ENCODE measurements around the gene NSMCE3. TPM values are rescaled to one million over a fixed set of nuclear protein-coding genes. Genes with fewer than 3 reads are reported as not detected.

Gene NSMCE3
- total RNA-seq, 1 donor: 9.8 TPM

- H3K4me1 ChIP-seq (ENCODE audit: insufficient read depth, low read length): no peaks in the 10 kb centered on the region
- H3K36me3 ChIP-seq (ENCODE audit: insufficient read depth, low read length): no peaks in the 10 kb centered on the region
- no peaks in the 10 kb centered on the region for H3K79me2 ChIP-seq (ENCODE audit: insufficient read depth, low read length)
- no peak for DNase-seq (ENCODE audit: insufficient read length, low spot score, missing footprints)
- no peaks in the 10 kb centered on the region for H3K27me3 ChIP-seq (ENCODE audit: insufficient read depth, low read length)
- H2AFZ ChIP-seq (ENCODE audit: low read length): no peak overlapping the region
- H3K9me3 ChIP-seq (ENCODE audit: low read depth, low read length): no peaks in the 10 kb centered on the region
- H3K27ac ChIP-seq (ENCODE audit: low read depth, low read length): no peak overlapping the region
- TF ChIP-seq CTCF (IDR thresholded peaks at IDR 0.05; ENCODE audit: extremely low read depth, low read depth, low read length): no peak
- H3K4me2 ChIP-seq (ENCODE audit: insufficient read depth, low read length): no peak overlapping the region
- H4K20me1 ChIP-seq (ENCODE audit: insufficient read depth, low read length): no peaks in the 10 kb centered on the region
- no peak overlapping the region for H3K4me3 ChIP-seq (ENCODE audit: insufficient read depth, low read length)
Measured at GRCh38 chr15:29259233-29259632, 10.4 kb downstream of the NSMCE3 start.

- Histone ChIP-seq H4K20me1 (ENCODE audit: insufficient read depth, low read length) (no peaks in the 10 kb centered on the region), H3K27ac (ENCODE audit: low read depth, low read length) (no peak overlapping the region), H3K4me2 (ENCODE audit: insufficient read depth, low read length) (no peak overlapping the region), H3K36me3 (ENCODE audit: insufficient read depth, low read length) (no peaks in the 10 kb centered on the region), H3K4me1 (ENCODE audit: insufficient read depth, low read length) (no peaks in the 10 kb centered on the region), H3K9me3 (ENCODE audit: low read depth, low read length) (no peaks in the 10 kb centered on the region), H2AFZ (ENCODE audit: low read length) (no peak overlapping the region), H3K27me3 (ENCODE audit: insufficient read depth, low read length) (no peaks in the 10 kb centered on the region), H3K79me2 (ENCODE audit: insufficient read depth, low read length) (no peaks in the 10 kb centered on the region), H3K4me3 (ENCODE audit: insufficient read depth, low read length) (no peak overlapping the region)
- TF ChIP-seq CTCF (IDR thresholded peaks at IDR 0.05; ENCODE audit: extremely low read depth, low read depth, low read length): no peak
- DNase-seq (ENCODE audit: insufficient read length, low spot score, missing footprints): peak; percentile 71
Measured at GRCh38 chr15:29252234-29252633, 17.4 kb downstream of the NSMCE3 start.

GRCh38 chr15:29244544-29244943, 25.1 kb downstream of the NSMCE3 start:
- Histone ChIP-seq H3K4me3 (ENCODE audit: insufficient read depth, low read length) (no peak overlapping the region), H3K27me3 (ENCODE audit: insufficient read depth, low read length) (no peaks in the 10 kb centered on the region), H2AFZ (ENCODE audit: low read length) (no peak overlapping the region), H4K20me1 (ENCODE audit: insufficient read depth, low read length) (no peaks in the 10 kb centered on the region), H3K79me2 (ENCODE audit: insufficient read depth, low read length) (no peaks in the 10 kb centered on the region), H3K4me1 (ENCODE audit: insufficient read depth, low read length) (no peaks in the 10 kb centered on the region), H3K27ac (ENCODE audit: low read depth, low read length) (no peak overlapping the region), H3K4me2 (ENCODE audit: insufficient read depth, low read length) (no peak overlapping the region), H3K36me3 (ENCODE audit: insufficient read depth, low read length) (no peaks in the 10 kb centered on the region), H3K9me3 (ENCODE audit: low read depth, low read length) (no peaks in the 10 kb centered on the region)
- TF ChIP-seq CTCF (IDR thresholded peaks at IDR 0.05; ENCODE audit: extremely low read depth, low read depth, low read length): no peak
- peak; percentile 30 for DNase-seq (ENCODE audit: insufficient read length, low spot score, missing footprints)

- Histone ChIP-seq H3K4me1 (ENCODE audit: insufficient read depth, low read length) (no peaks in the 10 kb centered on the region), H3K36me3 (ENCODE audit: insufficient read depth, low read length) (no peaks in the 10 kb centered on the region), H3K27ac (ENCODE audit: low read depth, low read length) (no peak overlapping the region), H3K4me2 (ENCODE audit: insufficient read depth, low read length) (no peak overlapping the region), H3K27me3 (ENCODE audit: insufficient read depth, low read length) (no peaks in the 10 kb centered on the region), H2AFZ (ENCODE audit: low read length) (no peak overlapping the region), H3K4me3 (ENCODE audit: insufficient read depth, low read length) (no peak overlapping the region), H4K20me1 (ENCODE audit: insufficient read depth, low read length) (no peaks in the 10 kb centered on the region), H3K9me3 (ENCODE audit: low read depth, low read length) (no peaks in the 10 kb centered on the region), H3K79me2 (ENCODE audit: insufficient read depth, low read length) (no peaks in the 10 kb centered on the region)
- no peak for DNase-seq (ENCODE audit: insufficient read length, low spot score, missing footprints)
- no peak for TF ChIP-seq CTCF (IDR thresholded peaks at IDR 0.05; ENCODE audit: extremely low read depth, low read depth, low read length)
Measured at GRCh38 chr15:29244123-29244522, 25.5 kb downstream of the NSMCE3 start.

Data from osteoblast (primary cell).